SK-N-MC (cell line): Measurements from ENCODE around the gene HPS6.
"Not testable (repeated sequence)": the region's sequence is repeated elsewhere in the genome, so short reads cannot be mapped to it uniquely, and the experiment has no call there.

Source experiments
- DNase-seq: peaks from one replicate; pipeline ENCODE4 v3.0.0-alpha.2; 2011; ENCODE audit warnings: low read depth, low spot score
- H3K27ac ChIP-seq: fragments of 200-600 bp; sonication (generic); 2 replicates; pipeline ENCODE4 v1.5.1; 2016; ENCODE audit warnings: mixed run types
- H3K36me3 ChIP-seq: fragments of 200-600 bp; sonication (generic); 2 replicates; pipeline ENCODE4 v1.6.1; 2017; ENCODE audit warnings: antibody characterized with exemption, low read length, mixed read lengths; ENCODE audit not compliant: insufficient read depth
- H3K4me3 ChIP-seq: fragments of 200-600 bp; sonication (generic); 2 replicates; pipeline ENCODE4 v1.5.1; 2016
- H3K9ac ChIP-seq: fragments of 200-600 bp; sonication (generic); 2 replicates; pipeline ENCODE4 v1.8.0; 2017; ENCODE audit warnings: mixed run types, mixed read lengths; ENCODE audit not compliant: insufficient read length
- H3K9me3 ChIP-seq: fragments of 200-600 bp; sonication (generic); 2 replicates; pipeline ENCODE4 v1.6.1; 2017; ENCODE audit warnings: low read depth, mild to moderate bottlenecking, antibody characterized with exemption, low read length, moderate library complexity, mixed read lengths
- EZH2 ChIP-seq: fragments of 200-600 bp; sonication (generic); IDR thresholded peaks from one replicate; pipeline ENCODE4 v1.6.1; 2017; ENCODE audit warnings: antibody characterized with exemption
- FOXP2 ChIP-seq: optimal IDR thresholded peaks from 2 replicates; pipeline ENCODE3; 2011; ENCODE audit warnings: mild to moderate bottlenecking, moderate library complexity; ENCODE audit not compliant: insufficient read depth; ENCODE audit errors: extremely low read length, control extremely low read depth
- POLR2AphosphoS5 ChIP-seq: IDR thresholded peaks from 2 replicates; pipeline ENCODE4 v1.6.1; 2012; ENCODE audit warnings: mild to moderate bottlenecking, low read depth, low read length, borderline replicate concordance

The HPS6 gene

GRCh38 chr10:102040305-102041050, 24.7 kb upstream of the HPS6 start:
- no peaks in the 10 kb centered on the region for H3K36me3 ChIP-seq
- H3K9ac ChIP-seq = no peak overlapping the region
- no peaks in the 10 kb centered on the region for H3K9me3 ChIP-seq
- no peak overlapping the region for H3K4me3 ChIP-seq
- DNase-seq = no peak
- TF ChIP-seq FOXP2 = no peak
- TF ChIP-seq EZH2 = no peak
- no peak for TF ChIP-seq POLR2AphosphoS5
- H3K27ac ChIP-seq = no peak overlapping the region

- no peak overlapping the region for H3K27ac ChIP-seq
- no peak overlapping the region for H3K4me3 ChIP-seq
- H3K9me3 ChIP-seq = no peaks in the 10 kb centered on the region
- TF ChIP-seq EZH2 = no peak
- no peaks in the 10 kb centered on the region for H3K36me3 ChIP-seq
- no peak for DNase-seq
- no peak overlapping the region for H3K9ac ChIP-seq
Measured at GRCh38 chr10:102045292-102045691, 19.9 kb upstream of the HPS6 start.

GRCh38 chr10:102046095-102046494, 19.1 kb upstream of the HPS6 start:
- Histone ChIP-seq H3K4me3 (no peak overlapping the region), H3K27ac (no peak overlapping the region), H3K36me3 (no peaks in the 10 kb centered on the region), H3K9me3 (no peaks in the 10 kb centered on the region), H3K9ac (no peak overlapping the region)
- TF ChIP-seq POLR2AphosphoS5 (no peak), FOXP2 (no peak), EZH2 (no peak)
- DNase-seq = no peak

GRCh38 chr10:102054881-102055646, 10.1 kb upstream of the HPS6 start:
- H3K36me3 ChIP-seq, DNase-seq, H3K27ac ChIP-seq, H3K9me3 ChIP-seq: not testable (repeated sequence)
- peak overlapping the region; percentile 70 for H3K9ac ChIP-seq
- H3K4me3 ChIP-seq = peak overlapping the region; percentile 83

DNA sequence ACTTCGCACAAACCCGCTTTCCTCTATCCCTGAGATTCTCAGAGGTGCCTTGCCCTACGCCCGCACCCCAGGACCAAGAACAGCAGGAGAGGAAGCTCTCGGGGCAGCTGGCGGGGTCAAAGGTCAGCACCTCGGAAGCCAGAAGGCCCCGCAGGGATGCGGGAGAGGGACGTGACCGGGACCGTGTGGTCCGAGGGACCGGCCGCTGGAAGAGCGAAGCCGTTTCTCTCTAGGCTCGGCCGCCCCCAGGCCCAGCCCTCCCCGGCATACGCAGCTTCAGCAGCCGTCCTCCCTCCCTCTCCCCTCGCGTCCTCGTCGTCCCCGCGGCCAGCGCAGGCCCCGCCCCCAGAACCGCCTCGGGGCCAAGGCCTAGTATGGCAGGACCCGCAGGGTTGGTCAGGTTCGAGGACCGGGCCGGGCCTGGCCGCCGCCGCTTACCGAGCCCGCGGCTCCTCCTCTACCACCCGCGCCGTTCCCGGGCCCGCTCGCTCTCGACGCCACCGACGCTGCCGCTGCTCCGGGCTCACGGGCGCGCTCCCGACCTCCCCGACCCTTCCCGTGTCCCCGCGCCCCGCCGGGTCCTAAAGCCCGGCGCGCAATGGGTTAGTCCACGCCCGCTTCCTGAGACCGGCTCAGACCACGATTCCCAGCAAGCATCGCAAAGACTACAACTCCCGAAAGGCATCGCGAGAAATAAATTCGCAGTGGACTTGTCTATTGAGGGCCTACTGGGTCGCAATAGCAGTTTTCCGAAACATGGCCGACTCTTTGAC, 9.3 kb upstream of the HPS6 start, which contains the start of gene ARMH3:
ARMH3 (minus strand) TSS at position 527 of the 773 bp plus-strand sequence. CDS start 16,059 bp downstream, outside the sequence.
- H3K36me3 ChIP-seq = no peaks in the 10 kb centered on the region
- H3K9ac ChIP-seq = peak within 1 kb of the TSS; percentile 70
- DNase-seq = peak; percentile 66
- TF ChIP-seq POLR2AphosphoS5 = peak; percentile 60; the same call in 1 of the 2 replicates
- no peak for TF ChIP-seq EZH2
- H3K4me3 ChIP-seq = peak within 1 kb of the TSS; percentile 83
- H3K9me3 ChIP-seq = no peaks in the 10 kb centered on the region
- H3K27ac ChIP-seq = 0 out of 2 replicates have a peak within 1 kb of the TSS, but pooled peaks have one; percentile 50

DNA sequence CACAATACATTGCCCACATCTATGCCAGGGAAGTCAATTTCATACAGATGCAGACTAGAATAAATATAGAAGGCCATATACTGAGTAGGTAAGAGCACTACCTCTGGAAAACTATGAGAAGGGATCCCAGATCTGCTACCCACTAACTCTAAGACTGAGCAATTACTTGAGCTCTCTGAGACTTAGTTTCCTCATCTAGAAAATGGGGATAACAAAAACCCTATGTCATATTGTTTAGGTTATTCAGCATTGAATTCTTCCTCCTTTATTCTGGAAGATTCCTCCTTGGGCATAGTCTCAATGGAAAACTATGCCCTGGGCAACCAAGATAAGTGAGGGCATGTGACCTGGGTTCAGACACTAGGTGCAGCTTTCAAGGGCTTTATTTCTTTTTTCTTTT, 5.2 kb upstream of the HPS6 start:
- H3K36me3 ChIP-seq = no peaks in the 10 kb centered on the region
- no peak overlapping the region for H3K9ac ChIP-seq
- DNase-seq = no peak
- H3K27ac ChIP-seq = no peak overlapping the region
- H3K9me3 ChIP-seq = no peaks in the 10 kb centered on the region
- TF ChIP-seq FOXP2 = no peak
- H3K4me3 ChIP-seq = no peak overlapping the region

- H3K9ac ChIP-seq = no peak overlapping the region
- H3K27ac ChIP-seq = no peak overlapping the region
- peak overlapping the region; percentile 80 for H3K4me3 ChIP-seq
- no peaks in the 10 kb centered on the region for H3K36me3 ChIP-seq
- TF ChIP-seq POLR2AphosphoS5 = no peak
- TF ChIP-seq EZH2 = no peak
- TF ChIP-seq FOXP2 = no peak
- DNase-seq = no peak
- no peaks in the 10 kb centered on the region for H3K9me3 ChIP-seq
Measured at GRCh38 chr10:102064503-102064867, 664 bp upstream of the HPS6 start.

- H3K9ac ChIP-seq = peak overlapping the region; percentile 70
- TF ChIP-seq POLR2AphosphoS5 (no peak), EZH2 (no peak), FOXP2 (no peak)
- no peak overlapping the region for H3K27ac ChIP-seq
- H3K36me3 ChIP-seq = no peaks in the 10 kb centered on the region
- no peak for DNase-seq
- peak overlapping the region; percentile 80 for H3K4me3 ChIP-seq
- no peaks in the 10 kb centered on the region for H3K9me3 ChIP-seq
Measured at GRCh38 chr10:102065561-102066398, 631 bp downstream of the HPS6 start.
